ENCODE results near the gene TIE1.

The TIE1 gene

GRCh38 chr1:43274125-43274803, 26.5 kb upstream of the TIE1 start:
- 88 to 90% methylated on average over 11 of the region's 11 CpGs for WGBS, 2 experiments
- H3K4me1 ChIP-seq (ENCODE audit: control insufficient read depth, insufficient read depth, low read length), result no peaks in the 10 kb centered on the region
- no peaks in the 10 kb centered on the region for H3K27me3 ChIP-seq (ENCODE audit: control insufficient read depth, insufficient read depth, low read length, poor library complexity, severe bottlenecking)
- H3K9me3 ChIP-seq (ENCODE audit: control insufficient read depth, low read length), result no peaks in the 10 kb centered on the region
- no peaks in the 10 kb centered on the region for H3K36me3 ChIP-seq (ENCODE audit: control insufficient read depth, insufficient read depth, low read length)
- H3K4me3 ChIP-seq (ENCODE audit: insufficient read depth, low read depth, low read length), result no peak overlapping the region
- H3K27ac ChIP-seq (ENCODE audit: insufficient read depth, low read depth, low read length, poor library complexity, severe bottlenecking), result no peak overlapping the region

GRCh38 chr1:43274804-43275180, 26.0 kb upstream of the TIE1 start:
- 82 to 83% methylated on average over 8 of the region's 8 CpGs for WGBS, 2 experiments
- no peaks in the 10 kb centered on the region for H3K36me3 ChIP-seq (ENCODE audit: control insufficient read depth, insufficient read depth, low read length)
- no peak overlapping the region for H3K4me3 ChIP-seq (ENCODE audit: insufficient read depth, low read depth, low read length)
- no peaks in the 10 kb centered on the region for H3K9me3 ChIP-seq (ENCODE audit: control insufficient read depth, low read length)
- no peak overlapping the region for H3K27ac ChIP-seq (ENCODE audit: insufficient read depth, low read depth, low read length, poor library complexity, severe bottlenecking)
- H3K4me1 ChIP-seq (ENCODE audit: control insufficient read depth, insufficient read depth, low read length), result no peaks in the 10 kb centered on the region
- H3K27me3 ChIP-seq (ENCODE audit: control insufficient read depth, insufficient read depth, low read length, poor library complexity, severe bottlenecking), result no peaks in the 10 kb centered on the region

- H3K27ac ChIP-seq (ENCODE audit: insufficient read depth, low read depth, low read length, poor library complexity, severe bottlenecking), result no peak overlapping the region
These were observed 24.8 kb upstream of the TIE1 start for GRCh38 chr1:43275826-43276620.

GRCh38 chr1:43276673-43277072, 24.1 kb upstream of the TIE1 start:
- Histone ChIP-seq H3K4me3 (ENCODE audit: insufficient read depth, low read depth, low read length) (no peak overlapping the region), H3K27me3 (ENCODE audit: control insufficient read depth, insufficient read depth, low read length, poor library complexity, severe bottlenecking) (no peaks in the 10 kb centered on the region), H3K4me1 (ENCODE audit: control insufficient read depth, insufficient read depth, low read length) (peaks cover 5% of the 10 kb centered on the region), H3K36me3 (ENCODE audit: control insufficient read depth, insufficient read depth, low read length) (no peaks in the 10 kb centered on the region), H3K9me3 (ENCODE audit: control insufficient read depth, low read length) (no peaks in the 10 kb centered on the region), H3K27ac (ENCODE audit: insufficient read depth, low read depth, low read length, poor library complexity, severe bottlenecking) (no peak overlapping the region)
- WGBS, 2 experiments, result 88 to 89% methylated on average over 7 of the region's 7 CpGs

More at GRCh38 chr1:43275826-43276620, 24.8 kb upstream of the TIE1 start:
- H3K4me3 ChIP-seq (ENCODE audit: insufficient read depth, low read depth, low read length), result no peak overlapping the region
- 86% methylated on average over 12 of the region's 12 CpGs for WGBS, 2 experiments
- H3K4me1 ChIP-seq (ENCODE audit: control insufficient read depth, insufficient read depth, low read length), result peaks cover 5% of the 10 kb centered on the region
- no peaks in the 10 kb centered on the region for H3K36me3 ChIP-seq (ENCODE audit: control insufficient read depth, insufficient read depth, low read length)
- H3K9me3 ChIP-seq (ENCODE audit: control insufficient read depth, low read length), result no peaks in the 10 kb centered on the region
- no peaks in the 10 kb centered on the region for H3K27me3 ChIP-seq (ENCODE audit: control insufficient read depth, insufficient read depth, low read length, poor library complexity, severe bottlenecking)

DNA sequence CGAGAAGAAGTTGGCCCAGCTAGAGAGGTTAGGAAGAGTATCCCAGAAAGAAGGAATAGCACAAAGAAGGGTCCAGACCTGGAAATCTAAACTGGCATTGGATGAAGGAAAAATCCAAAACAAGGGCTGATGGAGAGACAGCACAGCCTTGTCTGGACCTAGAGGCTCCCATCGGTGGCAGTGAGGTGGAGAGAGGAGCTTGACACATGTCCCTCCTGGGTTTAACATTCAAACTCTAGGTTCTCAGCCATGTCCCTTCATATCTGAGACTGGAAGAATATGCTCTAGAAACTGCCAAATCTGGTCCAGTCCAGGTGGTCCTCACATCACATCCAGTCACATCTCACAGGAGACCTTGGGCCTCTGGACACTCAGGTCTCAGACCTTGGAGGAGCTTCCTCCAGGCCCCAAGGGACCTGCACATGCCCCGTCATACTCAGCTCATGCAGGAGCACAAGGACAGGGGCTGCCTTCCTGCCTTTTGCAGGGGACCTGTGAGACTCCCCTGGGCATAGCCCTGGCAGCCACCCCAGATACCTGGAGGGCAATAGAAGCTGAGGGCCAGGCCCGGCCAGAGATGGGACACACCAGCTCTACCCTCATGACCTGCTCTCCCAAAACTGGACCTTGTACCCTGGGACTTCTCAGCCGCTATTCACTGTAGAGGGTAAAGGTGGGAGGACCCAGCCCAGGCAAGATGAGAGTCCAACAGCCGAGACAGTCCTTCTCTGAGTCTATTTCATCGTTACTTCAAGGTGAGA, 23.5 kb upstream of the TIE1 start:
- no peaks in the 10 kb centered on the region for H3K27me3 ChIP-seq (ENCODE audit: control insufficient read depth, insufficient read depth, low read length, poor library complexity, severe bottlenecking)
- WGBS, 2 experiments, result 93 to 96% methylated on average over 7 of the region's 7 CpGs

DNA sequence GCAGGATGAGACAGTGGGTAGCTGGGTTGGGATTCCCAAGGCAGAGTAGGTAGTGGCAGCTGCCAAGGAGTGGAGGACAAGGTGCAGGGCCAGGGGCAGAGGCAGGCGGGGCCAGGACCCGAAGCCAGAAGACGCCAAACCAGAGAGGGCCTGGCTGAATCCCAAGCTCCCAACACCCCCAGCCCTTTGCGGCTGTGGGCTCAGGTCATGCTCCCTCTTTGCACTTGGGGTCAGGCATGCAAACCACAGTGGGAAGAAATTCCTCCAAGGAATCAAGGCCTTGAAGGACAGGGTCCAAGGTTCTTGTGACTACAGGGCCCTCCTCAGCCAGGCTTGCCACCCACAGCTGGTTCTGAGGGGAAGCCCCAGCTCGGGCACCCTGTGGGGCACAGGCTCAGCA, 21.6 kb upstream of the TIE1 start:
- Histone ChIP-seq H3K4me1 (ENCODE audit: control insufficient read depth, insufficient read depth, low read length) (peaks cover 5% of the 10 kb centered on the region), H3K4me3 (ENCODE audit: insufficient read depth, low read depth, low read length) (no peak overlapping the region), H3K9me3 (ENCODE audit: control insufficient read depth, low read length) (no peaks in the 10 kb centered on the region), H3K36me3 (ENCODE audit: control insufficient read depth, insufficient read depth, low read length) (no peaks in the 10 kb centered on the region), H3K27ac (ENCODE audit: insufficient read depth, low read depth, low read length, poor library complexity, severe bottlenecking) (no peak overlapping the region), H3K27me3 (ENCODE audit: control insufficient read depth, insufficient read depth, low read length, poor library complexity, severe bottlenecking) (no peaks in the 10 kb centered on the region)
- 96% methylated on average over 5 of the region's 5 CpGs for WGBS, 2 experiments

More for the DNA sequence above, 23.5 kb upstream of the TIE1 start:
- Histone ChIP-seq H3K27ac (ENCODE audit: insufficient read depth, low read depth, low read length, poor library complexity, severe bottlenecking) (no peak overlapping the region), H3K4me3 (ENCODE audit: insufficient read depth, low read depth, low read length) (no peak overlapping the region), H3K4me1 (ENCODE audit: control insufficient read depth, insufficient read depth, low read length) (peaks cover 5% of the 10 kb centered on the region), H3K9me3 (ENCODE audit: control insufficient read depth, low read length) (no peaks in the 10 kb centered on the region), H3K36me3 (ENCODE audit: control insufficient read depth, insufficient read depth, low read length) (no peaks in the 10 kb centered on the region)

DNA sequence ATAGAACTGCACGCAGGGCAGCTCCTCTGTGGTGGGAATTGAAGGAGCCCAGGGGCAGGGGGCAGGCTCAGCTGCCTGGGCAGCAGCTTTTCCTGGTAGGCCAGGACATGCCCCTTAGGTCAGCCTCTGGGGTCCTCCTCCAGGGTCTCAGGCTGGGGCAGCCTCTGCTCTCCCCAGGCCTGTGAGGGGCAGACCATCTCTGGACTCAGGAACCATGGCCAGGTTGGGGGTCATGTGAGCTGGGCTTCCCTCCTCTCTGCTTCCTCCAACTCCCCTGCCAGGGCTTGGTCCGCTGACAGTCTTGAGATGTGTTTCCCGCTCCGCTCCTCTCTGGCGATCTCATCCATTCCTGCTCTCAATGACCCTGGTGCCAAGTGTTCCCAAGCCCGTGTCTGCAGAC, 21.1 kb upstream of the TIE1 start:
- Histone ChIP-seq H3K4me3 (ENCODE audit: insufficient read depth, low read depth, low read length) (no peak overlapping the region), H3K36me3 (ENCODE audit: control insufficient read depth, insufficient read depth, low read length) (no peaks in the 10 kb centered on the region), H3K27ac (ENCODE audit: insufficient read depth, low read depth, low read length, poor library complexity, severe bottlenecking) (no peak overlapping the region), H3K9me3 (ENCODE audit: control insufficient read depth, low read length) (no peaks in the 10 kb centered on the region), H3K4me1 (ENCODE audit: control insufficient read depth, insufficient read depth, low read length) (peaks cover 5% of the 10 kb centered on the region), H3K27me3 (ENCODE audit: control insufficient read depth, insufficient read depth, low read length, poor library complexity, severe bottlenecking) (no peaks in the 10 kb centered on the region)
- 93 to 94% methylated on average over 6 of the region's 6 CpGs for WGBS, 2 experiments

DNA sequence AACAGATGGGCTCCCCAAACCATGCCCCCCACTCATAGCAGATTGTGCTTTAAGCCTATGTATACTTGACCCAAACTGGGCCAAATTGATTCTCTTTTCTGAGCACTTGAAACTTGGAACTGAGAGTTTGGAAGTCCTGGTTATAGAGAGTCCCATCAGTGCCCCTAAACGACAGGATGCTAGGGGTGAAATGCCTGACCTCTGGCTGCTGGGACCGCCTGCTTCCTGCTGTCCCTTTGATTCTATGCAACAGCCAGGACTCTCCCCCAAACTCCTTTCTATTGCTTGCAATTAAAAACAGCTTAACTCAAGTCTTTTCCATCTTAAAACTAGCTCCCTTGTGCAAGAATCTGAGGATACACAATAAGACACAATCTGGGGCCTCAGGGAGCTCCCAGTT, 20.1 kb upstream of the TIE1 start:
- H3K9me3 ChIP-seq (ENCODE audit: control insufficient read depth, low read length), result no peaks in the 10 kb centered on the region
- WGBS, 2 experiments, result 49 to 52% methylated on average over 2 of the region's 2 CpGs
- no peaks in the 10 kb centered on the region for H3K27me3 ChIP-seq (ENCODE audit: control insufficient read depth, insufficient read depth, low read length, poor library complexity, severe bottlenecking)
- H3K4me3 ChIP-seq (ENCODE audit: insufficient read depth, low read depth, low read length), result no peak overlapping the region
- no peak overlapping the region for H3K27ac ChIP-seq (ENCODE audit: insufficient read depth, low read depth, low read length, poor library complexity, severe bottlenecking)
- H3K4me1 ChIP-seq (ENCODE audit: control insufficient read depth, insufficient read depth, low read length), result peaks cover 9% of the 10 kb centered on the region
- H3K36me3 ChIP-seq (ENCODE audit: control insufficient read depth, insufficient read depth, low read length), result no peaks in the 10 kb centered on the region

- Histone ChIP-seq H3K27me3 (ENCODE audit: control insufficient read depth, insufficient read depth, low read length, poor library complexity, severe bottlenecking) (no peaks in the 10 kb centered on the region), H3K4me1 (ENCODE audit: control insufficient read depth, insufficient read depth, low read length) (peaks cover 13% of the 10 kb centered on the region), H3K36me3 (ENCODE audit: control insufficient read depth, insufficient read depth, low read length) (no peaks in the 10 kb centered on the region), H3K9me3 (ENCODE audit: control insufficient read depth, low read length) (no peaks in the 10 kb centered on the region), H3K4me3 (ENCODE audit: insufficient read depth, low read depth, low read length) (no peak overlapping the region), H3K27ac (ENCODE audit: insufficient read depth, low read depth, low read length, poor library complexity, severe bottlenecking) (no peak overlapping the region)
- WGBS, 2 experiments, result 82 to 85% methylated on average over 15 of the region's 15 CpGs
These were observed 18.3 kb upstream of the TIE1 start for GRCh38 chr1:43282220-43283195.
